LNCAP (cell line): ENCODE measurements around the gene TBX5.

Experiments
- CTCF ChIP-seq: fragments of 450-650 bp; IDR thresholded peaks from 2 replicates; pipeline ENCODE4 v1.5.1; 2017; ENCODE audit warnings: mild to moderate bottlenecking

The TBX5 gene

GRCh38 chr12:114320101-114320500 is 85.8 kb downstream of the TBX5 start:
- TF ChIP-seq CTCF = no peak

GRCh38 chr12:114319422-114319821 is 86.5 kb downstream of the TBX5 start:
- no peak for TF ChIP-seq CTCF

- no peak for TF ChIP-seq CTCF
Observed at GRCh38 chr12:114318984-114319383, 87.0 kb downstream of the TBX5 start.

- TF ChIP-seq CTCF = no peak
Observed at GRCh38 chr12:114316076-114316475, 89.9 kb downstream of the TBX5 start.

GRCh38 chr12:114314974-114315720 is 90.8 kb downstream of the TBX5 start:
- TF ChIP-seq CTCF = no peak

GRCh38 chr12:114314403-114314802 is 91.5 kb downstream of the TBX5 start:
- TF ChIP-seq CTCF = no peak

- TF ChIP-seq CTCF = no peak
Observed at GRCh38 chr12:114313910-114314309, 92.0 kb downstream of the TBX5 start.

- no peak for TF ChIP-seq CTCF
Observed at GRCh38 chr12:114311974-114312373, 94.0 kb downstream of the TBX5 start.
